Astrocyte of the cerebellum (primary cell): Measurements from ENCODE around the gene BSPRY.

ENCODE experiments used
- DNase-seq: peaks from one replicate; pipeline ENCODE4 v3.0.0-alpha.2; 2011; ENCODE audit warnings: low read depth
- H3K4me3 ChIP-seq: 2 replicates; pipeline ENCODE4 v1.5.1; 2011; ENCODE audit warnings: mild to moderate bottlenecking, low read depth, low read length, moderate library complexity
- CTCF ChIP-seq: IDR thresholded peaks from 2 replicates; pipeline ENCODE4 v1.5.1; 2012; ENCODE audit warnings: low read length, low read depth, moderate library complexity, mild to moderate bottlenecking; ENCODE audit errors: missing control alignments
- in situ Hi-C: cut with HindIII; loops from 2 replicates; pipeline ENCODE4 v1.10.0; 2017; ENCODE audit warnings: low sequenced_read_pairs

The BSPRY gene

DNA sequence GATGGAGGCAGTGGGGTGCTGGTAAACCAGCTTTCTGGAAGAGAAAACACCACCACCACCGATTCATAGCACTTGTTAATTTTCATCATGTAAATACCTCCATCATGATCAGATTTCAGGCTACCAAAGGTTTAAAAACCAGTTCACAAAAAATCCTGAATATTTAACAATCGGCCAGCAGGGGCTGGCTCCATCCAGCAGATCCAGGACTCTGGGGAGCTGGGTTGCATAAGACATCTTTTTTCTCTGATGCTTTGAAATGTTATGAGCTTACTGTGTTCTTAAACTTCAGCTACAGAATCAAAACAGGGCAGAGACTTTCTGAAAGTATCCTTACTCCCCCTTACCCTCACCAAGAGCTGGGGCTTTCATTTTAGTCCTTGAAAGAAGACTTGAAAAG is 31.6 kb upstream of the BSPRY start:
- in situ Hi-C loops, result no loop called here
- H3K4me3 ChIP-seq, result no peak overlapping the region

DNA sequence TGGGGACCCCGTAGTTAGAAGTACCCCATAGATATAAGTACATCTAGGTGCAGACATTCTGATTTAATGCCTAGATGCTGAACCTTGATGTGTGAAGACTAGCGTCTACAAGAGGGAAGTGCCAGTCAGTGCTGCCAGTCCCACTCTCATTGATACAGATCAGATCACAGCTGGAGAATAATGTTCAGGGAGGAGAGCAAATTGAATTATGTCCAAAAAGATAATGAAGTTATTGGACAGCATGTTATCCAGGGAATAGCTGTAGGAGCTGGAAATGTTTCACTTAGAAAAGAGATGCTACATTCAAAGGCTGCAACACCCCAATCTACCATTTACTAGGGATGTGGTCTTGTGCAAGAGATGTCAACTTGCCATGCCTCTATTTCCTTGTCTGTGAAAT is 30.3 kb upstream of the BSPRY start:
- no peak for DNase-seq
- no peak overlapping the region for H3K4me3 ChIP-seq
- in situ Hi-C loops, result no loop called here
- TF ChIP-seq CTCF, result no peak

More for the DNA sequence above, 31.6 kb upstream of the BSPRY start:
- no peak for TF ChIP-seq CTCF
- no peak for DNase-seq

GRCh38 chr9:113320051-113320450 is 29.3 kb upstream of the BSPRY start:
- H3K4me3 ChIP-seq, result no peak overlapping the region
- no peak for DNase-seq
- in situ Hi-C loops, result no loop called here
- TF ChIP-seq CTCF, result no peak

- in situ Hi-C loops, result no loop called here
- no peak for TF ChIP-seq CTCF
- no peak overlapping the region for H3K4me3 ChIP-seq
- DNase-seq, result no peak
Observed at GRCh38 chr9:113322671-113323070, 26.7 kb upstream of the BSPRY start.

DNA sequence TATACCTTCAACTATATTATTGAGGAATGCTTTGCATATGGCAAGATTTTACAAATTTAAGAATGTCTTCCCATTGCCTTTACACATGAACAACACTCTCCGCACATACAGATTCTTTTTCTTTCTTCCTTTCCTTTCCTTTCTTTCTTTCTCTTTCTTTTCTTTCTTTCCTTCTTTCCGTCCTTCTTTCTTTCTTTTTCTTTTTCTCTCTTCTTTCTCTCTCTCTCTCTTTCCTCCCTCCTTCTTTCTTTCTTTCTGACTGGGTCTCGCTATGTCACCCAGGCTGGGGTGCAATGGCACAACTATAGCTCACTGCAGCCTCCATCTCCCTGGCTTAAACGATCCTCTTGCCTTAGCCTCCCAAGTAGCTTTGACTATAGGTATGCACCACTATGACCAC is 23.1 kb upstream of the BSPRY start:
- in situ Hi-C loops, result no loop called here
- H3K4me3 ChIP-seq, result no peak overlapping the region
- DNase-seq, result no peak
- no peak for TF ChIP-seq CTCF

DNA sequence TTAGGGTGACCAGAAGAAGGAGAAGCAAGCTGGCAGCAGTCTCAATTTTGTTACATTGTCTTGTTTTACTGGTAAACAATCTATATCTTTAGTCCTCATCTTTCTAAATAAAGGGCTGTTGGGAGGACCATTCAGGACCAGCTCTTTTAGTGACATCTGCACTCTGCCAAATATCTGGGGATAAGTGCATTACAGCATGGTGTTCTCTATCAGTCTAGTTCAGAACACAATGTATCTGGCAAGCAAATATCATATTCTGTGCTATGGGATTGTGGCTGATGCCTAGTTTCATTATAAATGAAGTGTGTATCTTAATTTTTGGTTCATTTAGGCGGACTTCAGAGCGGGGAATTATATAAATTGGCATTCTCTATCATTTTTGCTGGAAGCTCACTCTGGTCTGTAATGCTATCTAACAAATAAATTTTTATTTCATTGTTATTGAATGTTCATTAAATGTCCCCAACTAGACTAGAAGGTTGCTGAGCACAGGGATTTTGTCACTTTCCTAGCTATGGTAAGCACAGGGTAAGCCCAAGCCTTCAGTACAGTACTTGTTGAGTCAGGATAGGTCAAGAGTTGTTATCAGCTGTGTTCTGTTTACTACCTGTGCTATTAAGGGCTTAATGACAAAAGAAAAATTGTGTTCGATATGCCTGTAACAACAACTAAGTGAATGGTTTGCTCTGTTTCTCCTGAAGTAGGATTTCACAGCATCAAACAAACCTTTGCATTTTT is 21.1 kb upstream of the BSPRY start:
- DNase-seq, result no peak
- in situ Hi-C loops, result no loop called here
- TF ChIP-seq CTCF, result no peak
- no peak overlapping the region for H3K4me3 ChIP-seq
